Germinal center (tissue), 1 donor: ENCODE data around the gene MEIKIN.

Source experiments
- DNase-seq: peaks from one replicate; pipeline ENCODE4 v3.0.0; 2012; ENCODE audit warnings: mixed read lengths, low spot score

Gene MEIKIN

GRCh38 chr5:131769336-131769735 is 176.1 kb downstream of the MEIKIN start:
- DNase-seq: no peak

GRCh38 chr5:131767891-131768290 is 177.6 kb downstream of the MEIKIN start:
- DNase-seq: no peak

GRCh38 chr5:131766689-131767088 is 178.8 kb downstream of the MEIKIN start:
- DNase-seq: no peak

- no peak for DNase-seq
These were observed 180.2 kb downstream of the MEIKIN start for GRCh38 chr5:131765261-131765660.

GRCh38 chr5:131763968-131764367 is 181.5 kb downstream of the MEIKIN start:
- DNase-seq: no peak

GRCh38 chr5:131760793-131761192 is 184.7 kb downstream of the MEIKIN start:
- DNase-seq: no peak

GRCh38 chr5:131759704-131760103 is 185.8 kb downstream of the MEIKIN start:
- no peak for DNase-seq

GRCh38 chr5:131758520-131758900 is 187.0 kb downstream of the MEIKIN start:
- no peak for DNase-seq

- DNase-seq: no peak
These were observed 187.5 kb downstream of the MEIKIN start for GRCh38 chr5:131757830-131758519.
